H1 (cell line): ENCODE data around the gene IFNL1. TPM values are rescaled to one million over a fixed set of nuclear protein-coding genes. Genes with fewer than 3 reads are reported as not detected.

Experiments
- ATF2 ChIP-seq: IDR thresholded peaks from 2 replicates; pipeline ENCODE4 v1.6.1; 2012; ENCODE audit warnings: low read length, inconsistent platforms
- CEBPB ChIP-seq: IDR thresholded peaks from 2 replicates; pipeline ENCODE4 v1.6.1; 2012; ENCODE audit warnings: low read depth, low read length
- CHD1 ChIP-seq: IDR thresholded peaks from 2 replicates; pipeline ENCODE4 v1.6.1; 2012; ENCODE audit warnings: low read depth, low read length, improper control_type of control experiment
- CHD2 ChIP-seq: IDR thresholded peaks from 2 replicates; pipeline ENCODE4 v1.6.1; 2012; ENCODE audit warnings: low read length, improper control_type of control experiment
- CHD7 ChIP-seq: fragments of 300-600 bp; sonication (generic); IDR thresholded peaks from 2 replicates; pipeline ENCODE4 v1.7.1; 2012; ENCODE audit warnings: low read length, moderate library complexity, mild to moderate bottlenecking, inconsistent platforms; ENCODE audit not compliant: insufficient replicate concordance
- POLR2A ChIP-seq, 2 experiments: IDR thresholded peaks; 1 replicate in 1 of 2; 2 replicates in 1 of 2; pipeline ENCODE4 v1.6.1; 2011; ENCODE audit warnings: low read depth in 2 of 2, low read length in 2 of 2, mild to moderate bottlenecking in 2 of 2; ENCODE audit errors: control extremely low read depth in 1 of 2
- POLR2AphosphoS5 ChIP-seq: IDR thresholded peaks from 2 replicates; pipeline ENCODE4 v1.6.1; 2011; ENCODE audit warnings: low read depth, low read length
- POU5F1 ChIP-seq: IDR thresholded peaks from 2 replicates; pipeline ENCODE4 v1.6.1; 2011; ENCODE audit warnings: low read depth, mild to moderate bottlenecking, low read length, moderate library complexity
- SAP30 ChIP-seq: fragments of 300-600 bp; sonication (generic); IDR thresholded peaks from 2 replicates; pipeline ENCODE4 v1.7.1; 2012; ENCODE audit warnings: low read length, moderate library complexity, mild to moderate bottlenecking, inconsistent platforms; ENCODE audit not compliant: insufficient read depth, insufficient replicate concordance
- SP1 ChIP-seq: IDR thresholded peaks from 2 replicates; pipeline ENCODE4 v1.6.1; 2011; ENCODE audit warnings: low read depth, low read length
- TBP ChIP-seq: IDR thresholded peaks from 2 replicates; pipeline ENCODE4 v1.6.1; 2011; ENCODE audit warnings: low read depth, low read length, improper control_type of control experiment
- TCF12 ChIP-seq: IDR thresholded peaks from 2 replicates; pipeline ENCODE4 v1.6.1; 2011; ENCODE audit warnings: low read depth, mild to moderate bottlenecking, low read length
- YY1 ChIP-seq: IDR thresholded peaks from 2 replicates; pipeline ENCODE4 v1.6.1; 2011; ENCODE audit warnings: low read depth, mild to moderate bottlenecking, low read length
- polyA plus RNA-seq, 7 experiments: library from polyadenylated mRNA; depleted of rRNA in 3 of 7; stranded (reverse) in 5 of 7; unstranded in 2 of 7; fragments of >200 nt in 5 of 7; fragments of 200-250 nt in 2 of 7; gene quantifications; 1 replicate in 5 of 7; 2 replicates in 1 of 7; 4 replicates in 1 of 7; pipeline versions ENCODE4 v1.2.1 to v1.2.3, GENCODE V29; 2011 to 2013; ENCODE audit warnings: missing spikeins in 2 of 7, mixed read lengths in 2 of 7
- total RNA-seq: library from RNA; stranded (reverse); fragmentation: NEBNext Ultra II Directional; extraction: Animal tissue kit (Norgen Biotek cat#: 25700); gene quantifications from 2 replicates; pipeline ENCODE4 v1.2.1, GENCODE V29; 2021

IFNL1 gene
- total and polyA plus RNA-seq, 2 of the 8 experiments (the other 6 are each of a cell fraction or from before 2014, with no cell fraction given): not detected

- TF ChIP-seq CHD7: no peak
- no peak for TF ChIP-seq CEBPB
- TF ChIP-seq YY1: no peak
- no peak for TF ChIP-seq POU5F1
- no peak for TF ChIP-seq TCF12
- no peak for TF ChIP-seq TBP
- no peak for TF ChIP-seq POLR2AphosphoS5
- no peak for TF ChIP-seq ATF2
- no peak for TF ChIP-seq SP1
- TF ChIP-seq SAP30: no peak
- TF ChIP-seq CHD1: no peak
- no peak for TF ChIP-seq CHD2
- no peak for TF ChIP-seq POLR2A (IDR thresholded peaks at IDR 0.05; ENCODE audit: control extremely low read depth in 1 of 2, low read depth in 2 of 2, low read length in 2 of 2)
Observed at GRCh38 chr19:39304185-39304513, 7.9 kb downstream of the IFNL1 start (continued).
